GM12875 (cell line): ENCODE results near the gene PLEKHA7.

Experiments
- H3K4me3 ChIP-seq: one replicate; pipeline ENCODE4 v1.5.1; 2011; ENCODE audit warnings: low read depth, low read length, control low read depth
- TF ChIP-seq, protein P1 (sequence below): IDR thresholded peaks from 2 replicates; pipeline ENCODE4 v1.5.1; 2011; ENCODE audit warnings: low read depth, mild to moderate bottlenecking, control low read depth, inconsistent platforms, low read length, moderate library complexity, borderline replicate concordance; ENCODE audit not compliant: insufficient read depth

Gene PLEKHA7

DNA sequence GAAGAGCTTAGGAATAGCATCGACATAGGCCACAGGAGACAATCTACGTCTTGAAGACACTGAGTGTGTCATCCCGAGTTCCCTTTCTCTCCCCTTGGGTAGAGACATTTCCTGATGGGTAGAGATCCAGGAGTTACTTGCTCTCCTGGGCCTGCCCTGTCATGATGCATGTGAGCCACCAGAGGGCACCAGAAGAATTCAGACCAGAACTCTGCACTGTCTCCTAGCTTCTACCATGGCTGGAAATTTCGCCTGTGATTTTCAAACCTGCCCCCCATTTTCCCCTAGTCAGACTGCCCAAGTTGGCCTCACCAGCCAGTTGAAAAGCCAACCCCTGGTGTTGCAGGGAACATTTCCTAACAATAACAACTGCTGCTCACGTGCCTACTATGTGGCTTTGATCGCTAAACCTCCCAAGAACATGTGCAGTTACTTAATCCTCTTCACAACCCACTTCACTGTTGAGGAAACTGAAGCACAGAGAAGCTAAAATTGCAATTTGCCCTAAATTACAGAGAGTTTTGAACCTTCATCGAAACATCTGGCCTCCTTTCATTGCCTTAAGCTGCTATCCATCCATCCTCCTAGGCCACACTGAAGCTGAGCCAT lies 228.6 kb downstream of the PLEKHA7 start:
- TF ChIP-seq, protein P1, sequence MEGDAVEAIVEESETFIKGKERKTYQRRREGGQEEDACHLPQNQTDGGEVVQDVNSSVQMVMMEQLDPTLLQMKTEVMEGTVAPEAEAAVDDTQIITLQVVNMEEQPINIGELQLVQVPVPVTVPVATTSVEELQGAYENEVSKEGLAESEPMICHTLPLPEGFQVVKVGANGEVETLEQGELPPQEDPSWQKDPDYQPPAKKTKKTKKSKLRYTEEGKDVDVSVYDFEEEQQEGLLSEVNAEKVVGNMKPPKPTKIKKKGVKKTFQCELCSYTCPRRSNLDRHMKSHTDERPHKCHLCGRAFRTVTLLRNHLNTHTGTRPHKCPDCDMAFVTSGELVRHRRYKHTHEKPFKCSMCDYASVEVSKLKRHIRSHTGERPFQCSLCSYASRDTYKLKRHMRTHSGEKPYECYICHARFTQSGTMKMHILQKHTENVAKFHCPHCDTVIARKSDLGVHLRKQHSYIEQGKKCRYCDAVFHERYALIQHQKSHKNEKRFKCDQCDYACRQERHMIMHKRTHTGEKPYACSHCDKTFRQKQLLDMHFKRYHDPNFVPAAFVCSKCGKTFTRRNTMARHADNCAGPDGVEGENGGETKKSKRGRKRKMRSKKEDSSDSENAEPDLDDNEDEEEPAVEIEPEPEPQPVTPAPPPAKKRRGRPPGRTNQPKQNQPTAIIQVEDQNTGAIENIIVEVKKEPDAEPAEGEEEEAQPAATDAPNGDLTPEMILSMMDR: peak; percentile 83
- H3K4me3 ChIP-seq: no peak overlapping the region

DNA sequence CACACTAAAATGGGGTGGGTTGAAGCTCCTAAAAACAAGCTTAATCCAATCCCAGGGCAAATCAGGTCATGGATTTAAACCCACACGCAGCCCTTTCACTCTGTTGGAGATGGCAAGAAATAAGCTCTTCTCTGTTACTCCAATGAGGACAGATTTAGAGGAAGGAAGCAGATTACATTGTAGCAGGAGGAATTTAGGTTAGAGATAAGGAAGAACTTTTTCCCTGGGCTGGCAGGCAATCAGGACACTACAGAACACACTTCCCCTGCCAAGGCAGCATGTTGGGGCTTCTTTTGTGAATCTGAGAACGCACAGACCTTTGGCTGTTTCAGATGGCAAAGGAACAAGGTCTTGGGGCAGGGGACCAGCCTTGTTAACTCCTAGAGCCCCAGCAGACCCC lies 229.5 kb downstream of the PLEKHA7 start:
- H3K4me3 ChIP-seq: no peak overlapping the region
- TF ChIP-seq, protein P1: no peak

DNA sequence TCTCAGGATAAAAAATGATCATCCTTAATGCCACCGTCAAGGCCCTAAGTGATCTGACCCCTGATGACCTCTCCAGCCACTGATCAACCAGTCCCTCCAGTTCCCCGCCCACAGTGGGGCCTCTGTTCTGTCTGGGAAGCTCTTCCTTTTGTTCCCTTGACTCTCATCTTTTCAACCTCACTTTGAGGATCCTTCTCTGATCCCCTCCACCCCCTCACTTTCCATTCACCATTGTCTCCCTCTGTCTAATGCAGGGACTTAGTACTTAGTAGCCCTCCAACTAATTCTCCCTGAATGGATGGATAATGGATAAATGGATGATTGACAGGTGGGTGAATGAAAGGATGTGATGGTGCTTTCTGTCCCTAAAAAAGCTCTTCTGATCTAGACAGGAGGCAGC lies 230.1 kb downstream of the PLEKHA7 start:
- TF ChIP-seq, protein P1: no peak
- H3K4me3 ChIP-seq: no peak overlapping the region

DNA sequence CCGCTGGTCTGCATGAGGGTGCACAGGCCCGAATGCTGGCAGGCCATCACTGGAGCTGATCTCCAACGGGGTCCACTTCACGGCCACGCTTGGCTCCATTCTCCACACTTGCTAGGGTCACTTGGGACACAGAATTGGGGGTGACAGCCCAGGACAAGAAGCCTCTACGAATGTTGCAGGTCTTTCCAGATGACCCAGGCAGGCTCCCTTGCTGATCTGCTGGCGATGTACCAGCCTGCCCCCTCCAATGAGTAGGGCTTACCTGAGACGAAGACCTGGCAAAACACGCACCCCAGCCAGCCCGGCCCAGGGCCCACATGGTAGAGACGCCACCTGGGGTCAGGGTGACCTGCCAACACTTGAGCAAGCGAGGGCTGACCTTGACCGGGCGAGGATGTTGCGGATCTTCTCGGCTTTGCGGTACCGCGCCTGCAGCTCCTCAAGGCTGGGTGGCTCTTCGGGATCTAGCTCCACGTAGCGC lies 230.9 kb downstream of the PLEKHA7 start:
- no peak overlapping the region for H3K4me3 ChIP-seq
- TF ChIP-seq, protein P1: no peak

DNA sequence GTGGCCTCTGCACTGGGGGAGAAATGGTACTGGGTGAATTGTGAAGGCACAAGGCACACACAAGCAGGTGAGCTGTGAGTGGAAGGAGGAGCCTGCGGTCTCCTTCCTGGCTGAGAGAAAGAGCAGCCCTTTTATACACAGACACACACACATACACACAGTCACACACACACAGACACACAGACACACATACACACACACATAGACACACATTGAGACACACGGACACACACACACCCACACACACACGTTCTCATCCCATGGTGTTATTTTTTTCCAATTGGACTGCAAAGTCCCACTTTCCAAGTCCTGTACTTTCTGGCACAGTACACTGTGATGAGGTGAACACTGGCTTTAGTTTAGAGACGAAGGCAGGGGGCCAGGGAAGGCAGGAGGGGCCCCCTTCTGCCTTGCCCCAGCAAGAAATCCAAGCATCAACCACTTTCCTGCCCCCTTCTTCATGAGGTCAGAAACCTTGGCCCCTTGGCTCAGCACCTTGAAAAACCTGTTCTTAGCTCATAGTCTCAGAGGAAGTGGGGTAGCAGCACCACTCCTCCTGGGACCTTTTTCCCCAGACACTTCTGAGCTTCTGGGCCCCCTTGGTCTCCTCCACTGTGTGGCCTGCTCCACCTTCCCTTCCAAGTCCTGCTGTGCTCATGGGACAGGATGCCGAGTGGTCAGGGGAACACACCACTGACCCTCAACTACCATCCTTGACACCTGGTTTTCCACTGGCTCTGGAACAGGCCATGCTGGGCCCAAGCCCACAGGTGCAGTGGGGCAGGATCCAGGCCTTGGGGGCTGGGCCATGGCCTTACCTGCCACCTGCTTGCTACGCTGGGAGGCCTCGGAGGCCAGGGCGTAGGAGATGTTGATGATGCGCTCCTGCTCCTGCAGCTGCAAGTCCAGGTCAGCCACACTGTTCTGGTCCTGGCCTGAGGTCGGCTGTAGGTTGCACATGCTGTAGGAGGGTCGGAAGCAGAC lies 232.0 kb downstream of the PLEKHA7 start:
- H3K4me3 ChIP-seq: no peak overlapping the region
- TF ChIP-seq, protein P1: no peak

DNA sequence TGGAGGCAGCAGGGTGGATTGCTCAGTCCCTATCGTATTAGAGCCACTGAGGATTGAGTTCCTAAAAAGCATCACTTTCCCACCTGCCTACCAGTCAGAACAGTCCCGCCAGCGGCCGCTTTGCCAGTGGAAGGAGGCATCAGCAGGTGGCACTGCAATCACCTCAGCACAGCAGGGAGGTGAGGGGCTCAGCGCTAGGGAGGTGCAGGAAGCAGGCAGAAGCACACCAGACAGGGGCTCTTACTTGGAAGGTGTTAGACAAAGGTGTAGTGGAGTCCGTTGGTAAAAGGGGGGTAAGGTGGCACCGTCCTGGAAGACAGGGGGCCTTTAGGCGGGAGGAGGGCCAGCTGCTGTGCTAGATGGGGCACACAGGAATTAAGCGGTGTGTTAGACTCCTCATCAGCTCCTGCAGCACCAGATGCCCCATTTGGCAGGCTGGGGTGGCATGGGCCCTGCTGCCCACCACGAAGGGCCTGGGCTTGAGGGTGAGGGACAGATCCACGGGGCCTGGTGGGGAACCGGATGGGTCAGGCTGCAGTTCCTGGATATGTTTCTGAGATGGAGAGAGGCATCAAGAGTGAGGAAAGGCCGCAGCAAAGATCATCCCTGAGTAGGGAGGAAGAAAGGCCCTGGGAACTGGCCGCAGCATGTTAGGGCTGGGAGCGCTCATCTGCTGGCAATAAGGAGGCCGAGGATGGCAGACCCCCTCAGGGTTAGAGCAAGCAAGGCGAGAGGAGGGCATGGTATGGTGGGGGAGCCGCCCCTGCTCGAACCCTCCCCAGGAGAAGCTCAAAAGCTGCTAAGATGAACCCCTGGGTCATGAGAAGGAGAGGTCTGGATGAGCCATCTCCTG lies 233.3 kb downstream of the PLEKHA7 start:
- H3K4me3 ChIP-seq: no peak overlapping the region
- TF ChIP-seq, protein P1: no peak
